OCI-LY3 (cell line): Measurements from ENCODE around the gene PIP5K1B.

Source experiments
- H2AFZ ChIP-seq: fragments of 200-600, 300-600 bp; shearing (Covaris generic); 2 replicates; pipeline ENCODE4 v1.6.0; 2014; ENCODE audit warnings: antibody characterized with exemption, low read depth, low read length
- H3K27ac ChIP-seq: fragments of 200-600, 300-600 bp; sonication (generic); 2 replicates; pipeline ENCODE4 v1.5.1; 2014; ENCODE audit warnings: mild to moderate bottlenecking, low read length, moderate library complexity, mixed read lengths
- H3K27me3 ChIP-seq: fragments of 200-600, 300-600 bp; sonication (generic); 2 replicates; pipeline ENCODE4 v1.6.1; 2014; ENCODE audit warnings: low read depth, low read length, mixed read lengths
- H3K36me3 ChIP-seq: fragments of 200-600, 300-600 bp; sonication (generic); replicated peaks from 2 replicates; pipeline ENCODE3; 2014; ENCODE audit warnings: low read depth, low read length, mixed read lengths
- H3K4me1 ChIP-seq: fragments of 300-600, 200-600 bp; sonication (generic); 2 replicates; pipeline ENCODE4 v1.6.1; 2014; ENCODE audit warnings: low read length, mixed read lengths
- H3K4me2 ChIP-seq: fragments of 200-600, 300-600 bp; sonication (generic); 2 replicates; pipeline ENCODE4 v1.6.1; 2014; ENCODE audit warnings: low read length, mixed read lengths
- H3K4me3 ChIP-seq: fragments of 300-600, 200-600 bp; sonication (generic); 2 replicates; pipeline ENCODE4 v1.5.1; 2014; ENCODE audit warnings: antibody characterized with exemption, mild to moderate bottlenecking, low read length, moderate library complexity
- H3K79me2 ChIP-seq: fragments of 300-600, 200-600 bp; shearing (Covaris generic); 2 replicates; pipeline ENCODE4 v1.6.1; 2014; ENCODE audit warnings: mild to moderate bottlenecking, low read length, mixed read lengths
- H3K9ac ChIP-seq: fragments of 300-600, 200-600 bp; shearing (Covaris generic); 2 replicates; pipeline ENCODE4 v1.6.0; 2014; ENCODE audit warnings: mild to moderate bottlenecking, low read length, moderate library complexity
- H3K9me3 ChIP-seq: fragments of 200-600, 300-600 bp; shearing (Covaris generic); 2 replicates; pipeline ENCODE4 v1.6.1; 2014; ENCODE audit warnings: low read length, mixed read lengths; ENCODE audit not compliant: insufficient read depth
- H4K20me1 ChIP-seq: fragments of 200-600, 300-600 bp; sonication (generic); 2 replicates; pipeline ENCODE4 v1.6.1; 2016; ENCODE audit warnings: low read length, mixed read lengths; ENCODE audit not compliant: insufficient read depth
- CTCF ChIP-seq: fragments of 200-600, 300-600 bp; sonication (generic); IDR thresholded peaks from 2 replicates; pipeline ENCODE4 v1.5.1; 2014; ENCODE audit warnings: antibody characterized with exemption, low read length, low read depth
- EZH2phosphoT487 ChIP-seq: fragments of 200-600 bp; shearing (Covaris generic); IDR thresholded peaks from 2 replicates; pipeline ENCODE4 v1.6.1; 2018; ENCODE audit warnings: antibody characterized with exemption, mixed run types, low read depth

The PIP5K1B gene

GRCh38 chr9:68817079-68817875 lies 112.2 kb downstream of the PIP5K1B start:
- Histone ChIP-seq H3K27me3 (peaks cover 3% of the 10 kb centered on the region; the same call in 1 of the 2 replicates), H3K79me2 (no peaks in the 10 kb centered on the region), H3K36me3 (no peaks in the 10 kb centered on the region), H3K9me3 (no peaks in the 10 kb centered on the region), H3K4me2 (no peak overlapping the region), H3K4me1 (no peaks in the 10 kb centered on the region), H3K4me3 (no peak overlapping the region), H4K20me1 (no peaks in the 10 kb centered on the region), H2AFZ (no peak overlapping the region), H3K9ac (no peak overlapping the region), H3K27ac (no peak overlapping the region)
- TF ChIP-seq CTCF (no peak), EZH2phosphoT487 (no peak)

- no peaks in the 10 kb centered on the region for H3K9me3 ChIP-seq
- no peak overlapping the region for H3K4me2 ChIP-seq
- no peak overlapping the region for H3K9ac ChIP-seq
- H3K79me2 ChIP-seq: no peaks in the 10 kb centered on the region
- no peaks in the 10 kb centered on the region for H3K4me1 ChIP-seq
- peaks cover 9% of the 10 kb centered on the region for H3K27me3 ChIP-seq
- TF ChIP-seq CTCF: no peak
- TF ChIP-seq EZH2phosphoT487: no peak
- no peak overlapping the region for H2AFZ ChIP-seq
- H4K20me1 ChIP-seq: no peaks in the 10 kb centered on the region
- H3K36me3 ChIP-seq: no peaks in the 10 kb centered on the region
- no peak overlapping the region for H3K4me3 ChIP-seq
- H3K27ac ChIP-seq: no peak overlapping the region
These were observed 114.0 kb downstream of the PIP5K1B start for GRCh38 chr9:68819065-68819464.

- H3K79me2 ChIP-seq: no peaks in the 10 kb centered on the region
- TF ChIP-seq EZH2phosphoT487 (no peak), CTCF (no peak)
These were observed 116.9 kb downstream of the PIP5K1B start for GRCh38 chr9:68821911-68822310.

GRCh38 chr9:68822596-68823165 lies 117.6 kb downstream of the PIP5K1B start:
- H3K9ac ChIP-seq: no peak overlapping the region
- no peak for TF ChIP-seq CTCF
- no peak for TF ChIP-seq EZH2phosphoT487
- no peaks in the 10 kb centered on the region for H3K4me1 ChIP-seq
- no peaks in the 10 kb centered on the region for H3K9me3 ChIP-seq
- H3K27me3 ChIP-seq: peaks cover 13% of the 10 kb centered on the region
- H3K27ac ChIP-seq: no peak overlapping the region
- H2AFZ ChIP-seq: no peak overlapping the region
- H3K79me2 ChIP-seq: no peaks in the 10 kb centered on the region
- H3K4me3 ChIP-seq: no peak overlapping the region
- H3K36me3 ChIP-seq: no peaks in the 10 kb centered on the region
- no peak overlapping the region for H3K4me2 ChIP-seq
- H4K20me1 ChIP-seq: no peaks in the 10 kb centered on the region

More at GRCh38 chr9:68821911-68822310, 116.9 kb downstream of the PIP5K1B start:
- H4K20me1 ChIP-seq: no peaks in the 10 kb centered on the region
- H3K4me3 ChIP-seq: no peak overlapping the region
- peaks cover 13% of the 10 kb centered on the region for H3K27me3 ChIP-seq
- no peaks in the 10 kb centered on the region for H3K4me1 ChIP-seq
- no peak overlapping the region for H3K27ac ChIP-seq
- no peak overlapping the region for H3K9ac ChIP-seq
- H3K9me3 ChIP-seq: no peaks in the 10 kb centered on the region
- H2AFZ ChIP-seq: no peak overlapping the region
- no peaks in the 10 kb centered on the region for H3K36me3 ChIP-seq
- H3K4me2 ChIP-seq: no peak overlapping the region
